Right forelimb (tissue), 1 donor: ENCODE results near the gene NPRL2.
A peak's percentile ranks its signal among the peaks of the same experiment; 100 is the strongest.

Experiments used
- DNase-seq: peaks from one replicate; pipeline ENCODE4 v3.0.0-alpha.2; 2018

NPRL2 gene

DNA sequence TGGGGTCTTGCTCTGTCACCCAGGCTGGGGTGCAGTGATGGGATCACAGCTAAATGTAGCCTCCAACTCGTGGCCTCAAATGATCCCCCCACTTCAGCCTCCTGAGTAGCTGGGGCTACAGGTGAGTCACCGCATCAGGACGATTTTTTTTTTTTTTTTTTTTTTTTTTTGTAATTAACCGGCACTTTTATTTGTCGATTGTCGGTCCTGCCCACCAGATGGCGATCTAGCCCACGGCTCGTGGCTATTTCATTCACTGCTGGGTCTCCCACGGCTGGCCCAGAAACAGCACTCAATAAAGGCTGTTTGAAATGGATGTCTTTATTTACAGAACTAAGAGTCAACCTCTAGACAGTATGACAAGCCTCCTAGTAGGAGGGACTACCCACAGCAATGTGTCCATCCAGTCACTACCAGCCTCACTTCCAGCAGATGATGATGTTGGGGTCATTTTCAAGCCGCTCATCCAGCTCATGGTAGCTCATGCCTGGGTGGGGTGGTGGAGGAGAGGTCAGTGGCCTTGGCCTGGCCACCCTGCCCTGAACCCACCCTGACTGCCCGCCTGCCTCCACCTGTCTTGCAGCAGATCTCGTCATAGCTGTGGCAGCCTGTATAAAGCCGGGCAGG is 3.3 kb downstream of the NPRL2 start:
- DNase-seq = peak; percentile 77

DNA sequence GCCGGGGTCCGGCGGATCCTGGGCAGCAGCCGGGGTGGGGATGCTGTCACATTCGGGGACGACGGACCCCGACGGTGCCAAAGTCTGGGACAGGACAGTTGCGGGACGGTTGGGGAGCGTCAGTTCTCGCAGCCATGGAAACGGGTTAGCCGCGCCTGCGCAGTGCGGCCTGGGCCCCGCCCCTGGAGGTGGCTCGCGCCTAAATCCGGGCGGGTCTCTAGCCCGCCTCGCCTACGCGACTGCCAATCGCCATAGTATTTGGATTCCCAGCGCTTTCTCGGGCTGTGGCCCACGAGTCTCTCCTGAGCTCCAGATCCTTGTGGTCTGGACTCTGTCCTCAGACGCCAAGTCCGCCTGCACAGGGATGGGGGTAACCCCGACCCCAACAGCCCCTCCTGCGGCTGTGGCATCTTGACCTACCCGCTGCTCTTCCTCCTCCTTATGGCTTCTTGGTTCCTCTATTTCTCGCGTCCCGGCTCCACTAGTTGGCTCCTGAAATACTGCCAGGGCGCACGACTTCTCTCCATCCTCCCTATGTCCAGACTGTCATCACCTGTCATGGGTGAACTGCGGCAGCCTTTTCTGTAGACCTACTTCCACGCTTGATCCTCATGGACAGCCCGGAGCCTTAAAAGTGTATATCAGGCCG is 4.9 kb downstream of the NPRL2 start, which contains the start of gene ZMYND10:
Gene ZMYND10 (minus strand): TSS at position 147 of the 649 bp plus-strand sequence. CDS start 153 bp downstream, outside the sequence.
- DNase-seq = peak; percentile 76

DNA sequence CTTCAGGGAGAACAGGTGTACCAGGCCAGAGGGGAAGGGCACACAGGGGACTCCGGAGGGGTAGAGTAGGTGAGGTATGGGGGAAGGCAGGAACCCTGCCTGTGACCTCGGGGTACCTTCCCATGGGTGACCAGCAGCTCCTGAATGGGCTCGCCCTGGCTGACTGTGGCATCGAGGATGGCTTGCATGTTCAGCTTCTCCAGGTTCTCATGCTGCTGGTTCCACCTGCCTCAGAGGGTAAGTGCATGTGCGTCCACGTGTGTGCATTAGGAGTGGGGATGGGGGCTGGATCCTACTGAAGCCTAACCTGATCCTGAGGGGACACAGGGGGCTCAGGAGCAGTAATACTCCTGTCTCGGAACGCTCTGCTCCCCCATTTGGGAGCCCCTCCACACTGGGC is 5.6 kb downstream of the NPRL2 start:
- no peak for DNase-seq

DNA sequence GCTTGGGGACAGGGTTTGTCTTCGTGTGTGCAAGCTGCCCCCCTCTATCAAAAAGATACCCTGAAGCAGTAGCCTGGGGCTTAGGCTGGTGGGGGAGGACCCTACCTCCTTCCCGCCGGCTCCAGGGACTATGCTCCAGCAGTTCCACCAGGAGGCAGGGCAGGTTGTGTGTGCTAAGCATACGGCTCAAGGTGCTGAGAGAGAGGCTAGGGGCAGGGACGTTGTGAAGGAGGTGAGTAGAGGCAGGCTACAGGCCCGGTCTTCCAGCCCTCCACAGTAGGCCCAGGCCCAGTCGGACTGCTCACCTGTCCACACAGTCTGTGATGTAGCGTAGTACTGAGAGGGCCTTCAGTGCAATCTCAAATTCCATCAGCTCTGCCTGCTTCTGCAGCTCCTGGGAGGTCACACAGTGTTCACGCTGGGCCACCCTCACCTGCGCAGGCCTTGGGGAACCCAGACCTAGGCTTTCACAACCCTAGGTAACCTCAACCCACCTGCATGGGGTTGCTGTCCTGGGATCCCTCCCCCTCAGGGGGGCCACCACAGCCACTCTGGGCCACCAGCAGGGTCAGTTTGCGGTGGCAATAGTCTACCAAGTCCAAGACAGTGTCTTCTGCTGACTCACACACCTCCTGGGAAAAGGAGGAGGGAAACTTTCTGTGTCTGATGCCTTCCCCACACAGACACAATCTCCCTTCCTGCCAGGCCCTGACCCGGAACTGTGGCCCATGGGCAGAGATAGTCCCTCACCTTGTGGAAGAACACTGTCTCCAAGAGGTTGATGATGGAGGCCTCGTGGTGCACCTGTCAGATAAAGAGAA is 7.6 kb downstream of the NPRL2 start:
- no peak for DNase-seq

DNA sequence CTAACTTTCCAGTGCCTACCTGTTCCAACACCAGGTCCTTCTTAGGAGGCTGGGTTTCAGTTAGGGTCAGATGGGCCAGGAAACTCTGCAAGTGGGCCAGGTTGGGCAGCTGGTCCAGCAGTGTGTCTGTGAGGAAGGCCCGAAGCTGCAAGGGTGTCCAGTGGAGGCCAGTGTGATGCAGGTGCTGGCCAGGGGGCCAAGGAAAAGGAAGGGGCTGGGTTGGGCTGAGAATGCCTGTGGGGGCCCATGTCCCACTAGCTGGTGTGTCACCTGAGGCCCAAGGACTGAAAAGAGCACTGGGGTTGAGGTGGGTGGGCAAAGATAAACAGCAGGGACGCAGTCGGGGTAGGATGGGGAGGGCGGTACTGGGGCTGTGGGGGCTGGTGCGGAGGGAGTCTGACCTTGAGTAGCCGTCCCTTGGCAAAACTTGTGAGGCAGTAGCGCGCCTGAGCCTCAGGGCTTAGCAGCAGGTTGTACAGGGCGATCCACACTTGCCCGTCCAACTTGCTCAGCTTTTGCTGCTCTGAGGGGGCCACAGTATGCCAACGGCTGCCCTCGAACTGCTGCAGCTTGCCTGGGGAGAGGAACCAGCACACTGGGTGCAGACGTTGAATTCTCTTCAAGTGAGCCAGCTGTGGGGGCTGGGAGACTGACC is 8.5 kb downstream of the NPRL2 start:
- no peak for DNase-seq

DNA sequence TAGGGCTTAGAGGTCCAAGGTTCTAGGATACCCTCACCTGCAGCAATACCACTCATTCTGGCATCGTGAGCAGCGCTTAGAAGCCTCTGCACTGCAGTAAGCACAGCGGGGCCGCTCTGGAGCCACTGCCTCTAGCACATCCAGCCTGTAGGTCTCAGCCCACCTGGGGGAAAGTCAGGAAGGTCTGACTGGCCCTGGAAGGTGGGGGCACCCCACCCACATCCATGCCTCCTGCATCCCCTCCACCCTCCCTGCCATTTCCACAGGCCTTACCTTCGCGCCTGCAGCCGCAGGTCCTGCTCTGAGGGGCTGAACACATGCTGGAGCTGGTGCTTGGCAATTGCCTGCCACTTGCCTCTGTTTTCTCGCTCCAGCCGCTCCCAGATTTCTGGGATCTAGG is 9.0 kb downstream of the NPRL2 start:
- no peak for DNase-seq

DNA sequence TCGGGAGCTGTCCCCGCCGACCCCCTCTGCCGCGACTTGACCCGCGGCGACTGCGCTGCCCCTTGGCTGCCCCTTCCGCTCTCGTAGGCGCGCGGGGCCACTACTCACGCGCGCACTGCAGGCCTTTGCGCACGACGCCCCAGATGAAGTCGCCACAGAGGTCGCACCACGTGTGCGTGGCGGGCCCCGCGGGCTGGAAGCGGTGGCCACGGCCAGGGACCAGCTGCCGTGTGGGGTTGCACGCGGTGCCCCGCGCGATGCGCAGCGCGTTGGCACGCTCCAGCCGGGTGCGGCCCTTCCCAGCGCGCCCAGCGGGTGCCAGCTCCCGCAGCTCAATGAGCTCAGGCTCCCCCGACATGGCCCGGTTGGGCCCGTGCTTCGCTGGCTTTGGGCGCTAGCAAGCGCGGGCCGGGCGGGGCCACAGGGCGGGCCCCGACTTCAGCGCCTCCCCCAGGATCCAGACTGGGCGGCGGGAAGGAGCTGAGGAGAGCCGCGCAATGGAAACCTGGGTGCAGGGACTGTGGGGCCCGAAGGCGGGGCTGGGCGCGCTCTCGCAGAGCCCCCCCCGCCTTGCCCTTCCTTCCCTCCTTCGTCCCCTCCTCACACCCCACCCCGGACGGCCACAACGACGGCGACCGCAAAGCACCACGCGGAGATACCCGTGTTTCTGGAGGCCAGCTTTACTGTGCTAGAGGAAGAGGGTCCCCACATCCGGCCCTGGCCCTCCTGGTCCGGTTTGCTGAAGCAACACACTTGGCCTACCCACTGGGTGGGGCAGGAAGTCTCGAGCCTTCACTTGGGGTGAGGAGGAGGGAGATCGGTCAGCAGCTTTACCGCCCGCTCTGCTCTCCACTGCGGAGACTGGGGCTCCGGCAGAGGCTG is 9.9 kb downstream of the NPRL2 start, which contains the start of gene RASSF1:
Gene RASSF1 (minus strand): TSS at position 389 of the 882 bp plus-strand sequence. CDS start 31 bp downstream, at position 358.
- peak; percentile 86 for DNase-seq

DNA sequence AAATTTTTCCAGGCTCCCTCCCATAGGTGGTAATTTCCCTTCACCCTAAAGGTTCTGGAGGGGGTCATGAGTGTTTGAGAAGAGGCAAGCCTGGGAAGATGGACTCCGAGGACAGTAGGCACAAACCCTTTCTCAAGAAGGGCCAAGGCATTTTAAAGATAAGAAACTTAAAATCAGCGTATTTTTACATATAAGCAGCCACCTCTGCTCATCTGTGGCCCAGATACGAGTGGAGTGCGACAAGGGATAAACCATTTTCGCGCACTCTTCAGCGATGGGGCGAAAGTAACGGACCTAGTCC is 10.5 kb downstream of the NPRL2 start:
- no peak for DNase-seq

DNA sequence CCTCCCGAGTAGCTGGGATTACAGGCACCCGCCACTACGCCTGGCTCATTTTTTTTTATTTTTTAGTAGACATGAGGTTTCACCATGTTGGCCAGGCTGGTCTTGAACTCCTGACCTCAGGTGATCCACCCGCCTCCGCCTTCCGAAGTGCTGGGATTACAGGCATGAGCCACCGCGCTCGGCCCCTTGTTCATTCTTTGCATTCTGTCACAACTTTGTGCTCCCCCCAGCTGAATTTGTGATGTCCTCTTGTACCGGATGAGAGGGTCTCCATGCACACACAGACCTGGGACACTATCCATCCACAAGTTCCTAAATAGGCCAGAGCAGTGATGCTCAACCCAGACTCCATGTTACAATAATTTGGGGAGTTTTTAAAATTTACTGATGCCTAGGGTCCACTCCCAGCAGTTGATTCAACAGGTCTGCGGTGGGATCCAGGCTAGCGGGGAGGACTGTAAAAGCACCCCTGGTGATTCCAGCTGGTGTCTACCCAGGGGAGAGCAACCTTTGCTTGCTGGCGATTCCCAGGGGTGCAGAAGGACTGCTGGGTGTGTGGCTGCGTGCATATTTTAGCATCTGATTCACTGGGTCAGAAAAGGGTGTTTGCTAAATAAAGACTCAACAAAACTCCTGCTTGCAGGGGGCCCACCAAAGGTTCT is 11.0 kb downstream of the NPRL2 start:
- no peak for DNase-seq

DNA sequence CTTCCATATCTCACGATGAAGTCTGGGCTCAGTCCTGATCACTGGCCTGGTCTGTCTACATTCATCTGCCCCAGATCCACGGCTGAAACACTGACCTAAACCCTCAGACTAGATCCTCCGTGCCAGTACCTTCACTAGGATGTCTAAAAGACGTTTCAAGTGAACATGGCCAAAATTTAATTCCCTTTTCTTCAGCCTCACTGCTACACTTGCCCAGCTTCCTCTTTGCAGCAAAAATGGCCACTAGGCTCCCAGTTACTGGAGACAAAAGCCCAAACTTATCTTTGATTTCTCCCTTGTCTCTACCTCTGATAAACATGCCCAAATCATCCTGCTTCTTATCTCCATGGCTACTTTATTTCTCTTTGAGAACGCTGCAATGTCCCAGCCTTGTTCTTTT is 11.6 kb downstream of the NPRL2 start:
- DNase-seq = no peak

DNA sequence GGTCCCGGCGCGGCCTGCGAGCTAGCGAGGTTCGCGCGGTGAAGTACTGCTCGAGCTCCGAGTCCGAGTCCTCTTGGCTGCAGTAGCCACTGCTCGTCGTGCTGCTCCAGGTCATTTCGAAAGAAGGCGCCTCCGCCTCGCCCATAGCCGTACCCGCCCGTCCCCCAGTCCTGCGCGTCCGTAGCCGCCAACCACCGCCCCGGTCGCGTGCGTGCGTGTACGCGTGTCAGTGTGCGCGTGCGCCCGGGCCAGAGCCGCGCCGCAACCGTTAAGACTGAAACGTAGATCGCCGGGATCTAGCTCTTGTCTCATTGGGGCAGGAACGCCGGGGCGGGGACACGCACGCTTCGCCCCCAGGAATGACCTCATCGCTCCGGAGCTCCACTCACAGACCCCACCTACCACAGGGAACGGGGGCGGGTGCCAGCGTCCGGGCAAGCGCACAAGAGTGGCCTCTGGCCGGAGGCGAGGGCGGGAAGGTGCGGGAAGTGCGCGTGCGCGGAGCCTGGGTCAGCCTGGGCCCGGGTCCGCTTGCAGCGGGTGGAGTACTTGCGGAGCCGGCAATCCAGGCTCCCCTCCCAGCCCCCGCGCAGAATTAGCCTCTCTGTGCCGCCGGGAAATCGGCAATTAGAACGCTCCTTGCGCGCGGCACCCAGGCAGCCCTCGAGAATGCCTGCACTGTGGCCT is 13.3 kb downstream of the NPRL2 start:
- peak; percentile 99 for DNase-seq

DNA sequence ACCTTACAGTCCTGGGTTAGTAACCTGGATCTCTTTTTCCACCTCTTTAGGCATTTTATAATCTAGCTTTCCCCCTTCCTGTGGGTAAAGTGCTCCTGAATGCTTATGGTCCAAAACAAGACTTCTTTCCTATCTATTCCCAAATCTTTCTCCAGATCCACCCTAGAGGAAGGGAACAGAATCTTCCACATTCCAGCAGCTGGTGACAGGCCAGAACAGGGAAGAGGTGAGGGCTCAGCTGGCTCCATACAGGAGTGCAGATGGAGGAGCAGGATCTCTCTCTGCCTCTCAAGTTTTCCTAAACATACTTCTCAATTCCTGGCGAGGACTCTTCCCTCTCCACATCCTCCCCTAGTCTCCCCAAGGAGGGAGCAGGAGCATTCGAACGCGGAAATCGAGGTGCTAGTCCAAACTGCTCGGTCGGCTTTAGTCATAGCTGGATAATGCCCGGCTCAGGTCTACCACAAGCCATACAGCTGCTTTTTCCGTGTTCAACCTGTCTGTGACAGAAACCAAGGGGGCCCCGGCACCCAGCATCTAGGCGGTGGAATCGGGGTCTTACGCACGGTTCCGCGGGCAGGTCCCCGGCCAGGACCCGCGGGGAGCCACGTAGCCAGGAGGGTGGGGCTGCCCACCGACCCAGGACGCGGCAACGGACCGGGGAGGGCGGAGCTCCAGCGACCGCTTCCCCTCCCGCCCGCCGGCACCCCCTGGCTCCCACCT is 14.0 kb downstream of the NPRL2 start:
- no peak for DNase-seq

DNA sequence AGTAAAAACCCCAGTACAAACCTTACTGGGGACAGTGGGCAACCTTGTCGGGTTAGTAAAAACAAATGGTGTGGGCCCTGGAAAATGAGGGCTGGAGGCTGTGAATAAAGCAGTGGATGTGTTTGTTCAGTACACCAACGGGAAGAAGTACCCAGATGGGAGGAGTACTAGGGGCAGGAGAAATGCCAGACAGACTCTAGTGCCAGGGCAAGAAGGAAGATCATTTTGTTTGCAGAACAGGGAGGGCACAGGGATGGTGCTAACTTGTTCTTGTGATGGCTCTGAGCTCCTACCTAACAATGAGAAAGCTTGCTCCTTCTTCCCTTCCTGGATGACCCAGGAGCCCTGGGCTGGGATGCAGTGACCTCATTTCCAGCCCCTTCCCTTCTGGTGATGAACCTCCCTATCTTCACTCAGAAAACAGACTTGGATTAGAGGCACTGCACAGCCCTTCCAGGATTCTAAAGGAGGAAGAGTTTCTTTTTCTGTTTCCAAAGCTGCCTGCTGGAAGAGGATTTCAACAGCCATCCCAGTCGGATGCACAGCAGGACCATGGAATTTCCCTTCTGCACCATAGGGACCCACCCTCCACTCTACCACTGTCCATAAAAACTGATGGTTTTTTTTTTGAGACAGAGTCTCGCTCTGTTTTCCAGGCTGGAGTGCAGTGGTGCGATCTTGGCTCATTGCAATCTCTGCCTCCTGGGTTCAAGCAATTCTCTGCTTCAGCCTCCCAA is 16.1 kb downstream of the NPRL2 start:
- DNase-seq = no peak

DNA sequence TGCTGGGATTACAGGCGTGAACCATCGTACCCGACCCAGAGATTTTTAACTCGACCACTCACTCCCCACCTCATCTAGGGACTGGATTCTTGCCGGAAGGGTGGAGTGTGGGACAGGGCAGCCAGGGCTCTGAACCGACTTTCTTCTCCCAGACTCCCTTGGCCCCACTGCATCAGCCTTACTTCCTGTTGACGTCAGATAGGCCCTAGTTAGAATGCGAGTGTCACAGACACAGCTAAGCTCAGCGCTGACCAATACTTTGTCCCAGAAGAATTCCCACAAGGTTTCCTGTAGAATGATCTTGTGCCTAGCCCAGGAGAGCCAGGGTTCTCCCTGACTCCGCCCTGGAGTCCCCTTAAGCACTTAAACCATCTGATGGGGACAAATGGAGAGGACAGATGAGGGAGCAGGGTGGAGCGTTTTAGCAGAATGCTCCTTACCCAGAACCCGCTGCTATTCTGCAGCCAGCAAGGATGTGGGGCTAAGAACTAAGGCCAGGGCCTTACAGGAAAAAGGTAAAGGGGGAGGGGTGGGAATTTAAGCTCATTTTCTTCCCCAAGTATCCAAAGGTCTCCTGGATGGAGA is 16.7 kb downstream of the NPRL2 start:
- no peak for DNase-seq

DNA sequence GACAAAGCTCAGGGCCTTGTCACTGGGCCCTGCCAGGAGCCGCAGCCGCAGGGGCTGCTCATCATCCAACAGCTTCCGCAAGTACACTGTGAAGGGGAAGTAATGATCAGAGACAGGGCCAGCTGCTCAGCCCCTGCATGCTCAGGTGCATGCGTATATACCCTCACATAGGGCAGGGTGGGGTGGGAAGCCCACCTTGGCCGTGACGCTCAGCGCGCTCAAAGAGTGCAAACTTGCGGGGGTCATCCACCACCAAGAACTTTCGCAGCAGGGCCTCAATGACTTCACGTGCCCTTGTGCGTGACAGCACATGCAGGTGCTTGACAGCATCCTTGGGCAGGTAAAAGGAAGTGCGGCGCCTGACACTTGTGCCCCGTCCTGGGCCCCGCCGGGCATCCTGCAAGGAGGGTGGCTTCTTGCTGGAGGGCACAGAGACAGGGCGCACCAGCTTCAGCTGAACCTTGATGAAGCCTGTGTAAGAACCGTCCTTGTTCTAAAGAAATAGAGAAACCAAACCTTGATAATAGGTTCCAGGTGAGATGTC is 19.1 kb downstream of the NPRL2 start:
- DNase-seq = no peak

DNA sequence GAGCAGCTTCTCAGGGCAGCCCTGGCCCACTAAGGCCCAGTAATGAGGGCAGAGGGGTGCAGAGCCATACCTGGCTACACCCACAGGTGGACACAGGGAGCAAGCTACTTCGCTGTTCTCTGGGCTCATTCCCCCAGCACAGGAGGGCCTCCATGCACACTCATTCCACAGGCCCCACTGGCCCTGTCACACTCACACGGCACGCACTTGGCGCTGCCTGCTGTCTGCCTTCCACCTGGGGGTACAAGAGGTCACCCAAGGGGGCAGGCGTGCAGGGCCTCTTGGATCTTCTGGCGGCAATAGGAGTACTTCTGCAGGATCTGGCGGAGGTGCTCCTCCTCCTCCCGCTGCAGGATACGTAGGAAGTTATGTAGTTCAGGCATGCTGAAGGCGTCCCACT is 20.2 kb downstream of the NPRL2 start:
- DNase-seq = no peak

DNA sequence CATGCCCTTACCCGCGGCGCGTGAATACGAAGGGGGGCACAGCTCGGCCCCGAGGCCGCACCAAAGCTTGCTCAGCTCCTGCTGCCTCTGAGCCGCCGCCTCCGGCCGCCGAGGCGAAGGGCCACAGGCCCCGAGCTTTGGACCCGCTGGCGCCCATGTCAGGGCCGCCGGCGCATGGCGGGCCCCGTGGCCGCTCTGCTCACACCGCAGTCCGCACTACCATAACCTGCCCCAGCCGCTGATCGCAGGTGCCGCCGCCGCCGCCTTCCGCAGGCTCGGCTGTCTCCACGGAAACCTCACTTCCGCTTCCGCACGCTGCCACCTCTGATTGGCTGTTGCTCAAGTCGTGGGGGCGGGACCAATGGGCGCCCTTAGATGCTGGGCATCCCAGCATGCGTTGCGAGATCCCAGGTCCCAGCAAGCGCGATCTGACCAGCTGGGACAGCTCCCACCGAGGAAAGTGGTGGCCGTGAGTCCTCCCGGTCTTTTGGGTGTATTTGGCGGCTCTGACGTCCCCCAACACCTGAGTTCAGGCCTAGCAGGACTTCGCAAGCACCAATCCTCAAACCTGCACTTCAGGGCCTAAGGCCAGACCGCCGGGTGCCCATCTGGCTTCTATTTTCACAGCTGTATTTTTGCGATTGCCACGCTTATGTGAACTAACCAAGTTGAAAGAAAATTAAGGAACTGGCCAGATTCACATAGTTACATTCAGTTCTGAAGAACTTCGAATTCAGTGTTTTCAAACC is 22.5 kb downstream of the NPRL2 start, which contains the start of gene TUSC2:
Gene TUSC2 (minus strand): TSS at position 281 of the 749 bp plus-strand sequence. CDS start 124 bp downstream, at position 157.
- peak; percentile 96 for DNase-seq

DNA sequence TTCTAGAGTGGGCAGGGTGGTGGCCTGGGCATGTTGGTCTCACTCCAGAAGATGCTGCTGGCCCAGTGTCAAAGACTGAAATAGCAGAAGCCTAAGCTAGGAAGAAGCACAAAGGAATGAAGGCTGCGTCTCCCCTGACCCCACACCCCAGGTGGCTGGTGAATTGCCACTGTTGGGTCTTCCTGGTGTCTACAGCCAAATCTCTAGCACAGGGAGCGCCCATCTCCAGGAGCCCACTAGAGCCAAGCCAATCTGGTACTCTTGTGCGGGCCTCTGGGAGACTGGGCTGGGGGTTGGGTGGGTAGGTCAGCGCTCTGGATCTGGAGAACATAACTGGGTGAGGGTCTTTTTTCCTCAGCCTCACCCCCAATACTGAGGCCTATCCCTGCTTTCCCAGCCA is 23.4 kb downstream of the NPRL2 start:
- no peak for DNase-seq
